NCI-H345 (cell line): ENCODE measurements around the gene SMARCC1.

Experiments
- DNase-seq: peaks from one replicate; lab custom pipeline; 2025; lab: John Stamatoyannopoulos, UW

Gene SMARCC1

GRCh38 chr3:47634996-47635395, 146.7 kb downstream of the SMARCC1 start:
- DNase-seq: no peak

DNA sequence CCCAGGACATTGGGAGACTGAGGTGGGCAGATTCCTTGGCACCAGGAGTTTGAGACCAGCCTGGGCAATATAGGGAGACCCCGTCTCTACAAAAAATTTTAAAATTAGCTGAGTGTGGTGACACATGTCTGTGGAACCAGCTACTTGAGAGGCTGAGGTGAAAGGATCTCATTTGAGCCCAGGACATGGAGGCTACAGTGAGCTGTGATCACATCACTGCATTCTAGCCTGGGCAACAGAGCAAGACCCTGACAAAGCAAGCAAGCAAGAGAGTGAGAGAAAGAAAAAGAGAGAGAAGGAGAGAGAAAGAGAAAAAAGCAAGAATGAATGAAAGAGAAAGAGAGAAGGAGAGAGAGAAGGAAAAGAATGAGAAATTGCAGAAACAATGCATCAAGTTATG, 150.9 kb downstream of the SMARCC1 start:
- DNase-seq: no peak

DNA sequence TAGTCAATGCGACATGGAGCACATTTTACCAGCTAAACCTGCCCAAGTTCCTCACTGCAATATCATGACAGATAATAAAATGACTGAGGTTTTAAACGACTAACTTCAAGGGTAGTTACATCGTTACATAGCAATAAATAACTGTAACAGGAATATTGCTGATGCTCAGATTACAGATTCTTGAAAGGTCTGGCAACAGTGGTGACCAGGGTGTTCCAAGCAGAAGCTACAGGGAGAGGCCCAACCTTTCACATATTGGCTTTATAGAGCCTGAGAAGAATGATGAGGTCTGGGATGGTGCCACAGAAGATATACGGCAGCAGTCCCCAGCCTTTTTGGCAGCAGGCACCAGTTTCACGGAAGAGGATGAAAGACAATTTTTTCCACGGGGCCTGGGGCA, 151.9 kb downstream of the SMARCC1 start:
- no peak for DNase-seq

GRCh38 chr3:47628426-47628825, 153.3 kb downstream of the SMARCC1 start:
- DNase-seq: no peak

- no peak for DNase-seq
Measured at GRCh38 chr3:47622671-47623461, 158.8 kb downstream of the SMARCC1 start.

DNA sequence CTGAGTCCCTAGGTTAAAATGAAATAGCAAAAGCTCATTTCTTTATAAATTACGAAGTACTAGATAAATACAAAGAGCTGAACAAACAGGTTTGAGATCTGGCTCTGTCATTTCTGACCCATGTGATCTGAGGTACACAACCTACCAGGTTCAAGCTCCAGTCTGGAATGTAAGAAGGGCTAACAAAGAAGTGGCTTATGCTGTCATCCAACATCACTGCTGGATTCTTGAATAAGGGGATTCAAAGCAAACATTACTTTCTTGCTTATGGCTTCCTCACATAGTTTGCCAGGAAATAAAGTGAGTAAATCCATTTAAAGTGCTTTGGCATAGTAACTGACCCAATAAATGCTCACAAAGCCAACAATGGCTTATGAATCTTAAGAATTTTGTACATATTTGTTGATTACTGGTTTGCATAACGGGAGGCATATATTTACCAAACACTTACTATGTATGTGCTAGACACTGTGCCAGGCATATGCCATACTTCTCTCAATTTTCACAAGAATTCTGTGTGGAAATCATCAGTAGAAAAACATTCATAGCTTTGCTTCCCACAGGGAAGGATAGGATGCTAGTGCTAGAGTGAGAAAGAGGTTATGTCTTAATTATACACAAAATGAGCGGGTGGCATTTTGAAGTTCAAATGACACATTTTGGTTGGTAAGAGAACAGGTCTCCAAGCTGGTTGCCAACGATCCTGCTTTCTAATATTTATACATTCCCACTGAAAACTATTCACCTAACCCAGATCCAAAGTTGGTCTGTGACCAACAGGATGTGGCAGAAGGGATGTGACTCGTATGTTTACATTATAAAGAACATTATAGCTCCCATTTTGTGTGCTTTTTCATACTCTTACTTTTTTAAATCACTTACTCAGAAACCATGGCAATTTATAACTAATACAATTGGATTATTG, 164.3 kb downstream of the SMARCC1 start:
- no peak for DNase-seq

- DNase-seq: no peak
Measured at GRCh38 chr3:47614788-47615187, 166.9 kb downstream of the SMARCC1 start.

DNA sequence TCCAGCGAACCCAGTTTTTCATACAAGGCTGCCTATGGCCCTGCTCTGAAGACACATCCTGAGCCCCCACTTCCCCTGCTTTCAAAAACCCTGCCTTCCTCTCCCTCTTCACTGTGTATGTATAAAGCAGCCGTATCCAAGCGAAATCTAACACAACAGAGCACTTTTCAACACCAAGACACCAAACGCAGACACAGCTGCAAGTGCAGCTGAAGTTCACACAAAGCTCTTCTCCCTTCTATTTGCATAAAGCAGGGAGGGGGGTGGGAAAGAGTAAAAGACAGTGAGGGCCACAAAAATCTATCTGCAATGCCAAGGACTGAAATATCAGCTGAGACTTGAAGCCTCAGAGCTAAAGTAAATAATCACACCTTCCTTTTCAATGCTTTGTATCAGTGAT, 168.0 kb downstream of the SMARCC1 start:
- DNase-seq: no peak

DNA sequence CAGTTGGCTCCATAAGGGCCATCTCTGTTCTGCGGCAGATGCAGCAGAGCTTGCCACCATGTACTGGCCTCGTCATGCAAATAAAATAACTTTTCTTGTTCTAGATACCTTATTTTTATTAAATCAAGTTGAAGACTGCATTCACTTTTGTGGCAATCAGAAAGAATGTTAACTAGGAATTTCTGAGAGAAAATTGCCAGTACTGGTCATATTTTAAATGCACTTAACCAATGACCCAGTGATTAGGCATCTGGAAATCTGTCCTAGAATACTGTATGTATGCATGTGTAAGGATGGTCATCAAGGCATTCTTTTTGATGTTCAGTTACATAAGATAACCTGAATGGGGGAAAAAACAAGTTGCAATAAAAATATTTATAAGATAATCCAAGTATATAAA, 168.8 kb downstream of the SMARCC1 start:
- DNase-seq: no peak

GRCh38 chr3:47612178-47612577, 169.5 kb downstream of the SMARCC1 start:
- no peak for DNase-seq

DNA sequence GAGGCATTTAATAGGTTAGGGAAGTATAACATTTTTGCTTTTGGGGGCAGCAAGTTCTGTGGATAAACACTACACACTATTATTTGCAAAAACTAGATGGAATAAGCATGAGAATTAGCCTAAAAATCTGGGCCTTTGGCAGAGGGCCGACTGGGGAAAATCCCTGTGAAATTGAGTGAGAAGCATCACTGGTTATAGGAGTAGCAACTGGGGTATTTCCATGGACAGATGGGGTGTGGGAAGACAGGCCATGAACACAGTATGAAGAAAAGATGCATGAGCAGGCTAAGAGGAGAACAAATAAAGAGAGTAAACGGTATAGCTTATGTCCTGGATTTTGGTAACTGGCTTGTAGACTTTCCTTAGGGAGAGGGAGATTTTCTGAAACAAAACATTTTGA, 170.1 kb downstream of the SMARCC1 start:
- no peak for DNase-seq

DNA sequence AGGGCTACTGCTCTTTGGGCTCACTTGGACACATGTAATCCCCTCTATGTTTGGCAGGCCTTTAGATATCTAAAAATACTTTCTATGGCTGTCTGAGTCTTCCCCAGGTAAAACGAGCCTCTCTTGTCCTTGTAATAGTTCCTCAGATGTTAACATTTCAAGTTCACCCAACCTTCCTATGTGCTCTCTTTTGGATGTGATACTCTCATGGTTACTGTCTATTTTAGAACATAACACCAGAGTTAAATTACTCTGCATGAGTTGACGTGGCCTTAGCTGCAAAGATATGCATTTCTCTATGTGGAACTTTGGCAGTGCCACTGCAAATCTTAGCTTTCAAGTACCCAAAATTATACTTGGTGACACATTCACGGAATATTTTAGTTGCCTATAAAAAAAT, 171.1 kb downstream of the SMARCC1 start:
- no peak for DNase-seq

DNA sequence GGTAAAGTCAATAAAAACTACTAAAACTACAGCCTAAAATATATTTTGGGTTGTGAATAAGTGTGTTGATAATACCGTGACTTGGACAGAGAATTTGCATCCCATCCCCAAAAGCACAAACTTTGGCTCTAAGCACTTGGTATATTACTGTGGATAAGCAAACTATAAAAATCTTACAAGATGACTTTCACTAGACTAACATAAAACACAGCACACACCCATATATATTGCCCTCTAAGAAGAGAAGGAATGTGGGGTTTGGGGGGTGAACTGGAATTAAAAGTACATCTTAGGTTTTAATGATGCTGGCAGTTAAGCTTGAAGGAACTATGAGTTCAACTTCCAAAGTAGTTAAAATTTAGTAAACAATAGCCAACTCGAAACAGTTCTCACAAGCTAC, 174.4 kb downstream of the SMARCC1 start:
- DNase-seq: no peak

DNA sequence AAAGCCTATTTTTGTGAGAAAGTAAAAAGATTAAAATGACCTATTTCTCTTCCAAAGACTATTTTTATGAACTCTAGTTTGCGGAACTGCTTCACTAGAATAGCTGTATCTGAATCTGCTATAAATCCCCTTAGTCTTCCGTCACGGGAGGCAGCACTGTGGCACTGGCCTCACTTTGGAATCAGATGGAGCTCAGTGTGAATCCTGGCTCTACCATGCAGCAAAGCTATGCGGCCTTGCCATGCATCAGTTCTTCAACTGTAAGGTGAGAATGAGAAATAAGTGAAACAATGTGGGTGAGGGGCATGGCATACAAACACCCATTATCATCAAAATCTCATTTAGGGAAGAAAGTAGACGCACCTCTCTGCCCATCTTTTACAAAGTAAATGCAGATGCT, 175.5 kb downstream of the SMARCC1 start:
- DNase-seq: no peak

GRCh38 chr3:47605652-47606051, 176.0 kb downstream of the SMARCC1 start:
- DNase-seq: no peak

- no peak for DNase-seq
Measured at GRCh38 chr3:47604145-47604544, 177.5 kb downstream of the SMARCC1 start.

GRCh38 chr3:47603332-47603731, 178.4 kb downstream of the SMARCC1 start:
- no peak for DNase-seq

- DNase-seq: no peak
Measured at GRCh38 chr3:47601281-47601680, 180.4 kb downstream of the SMARCC1 start.

GRCh38 chr3:47594792-47595191, 186.9 kb downstream of the SMARCC1 start:
- DNase-seq: no peak

GRCh38 chr3:47592066-47592795, 189.5 kb downstream of the SMARCC1 start:
- DNase-seq: no peak

- DNase-seq: no peak
Measured at GRCh38 chr3:47590216-47590615, 191.5 kb downstream of the SMARCC1 start.

GRCh38 chr3:47588587-47588986, 193.1 kb downstream of the SMARCC1 start:
- DNase-seq: no peak

DNA sequence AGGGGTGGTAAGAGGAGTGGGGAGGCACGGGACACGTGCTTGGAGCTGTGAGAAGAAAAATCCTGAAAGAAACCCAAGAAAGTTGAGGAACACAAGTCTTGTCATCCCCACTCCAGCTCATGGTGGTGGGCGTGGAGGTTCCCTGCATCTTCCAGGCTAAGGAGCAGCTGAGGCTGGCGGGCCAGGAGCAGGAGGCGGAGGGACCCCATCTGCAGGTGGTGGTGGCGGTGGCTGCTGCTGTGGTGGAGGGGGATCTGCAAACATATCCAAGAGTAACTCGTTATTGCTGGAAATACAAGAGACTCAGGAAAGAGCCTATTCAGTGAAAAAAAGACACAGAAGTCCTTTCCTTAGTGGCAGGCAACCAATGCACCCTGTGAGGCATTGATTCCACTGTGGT, 193.6 kb downstream of the SMARCC1 start:
- DNase-seq: no peak
